ENCODE data around the gene YWHAE.
"Not testable (repeated sequence)": the region's sequence is repeated elsewhere in the genome, so short reads cannot be mapped to it uniquely, and the experiment has no call there.

YWHAE gene

DNA sequence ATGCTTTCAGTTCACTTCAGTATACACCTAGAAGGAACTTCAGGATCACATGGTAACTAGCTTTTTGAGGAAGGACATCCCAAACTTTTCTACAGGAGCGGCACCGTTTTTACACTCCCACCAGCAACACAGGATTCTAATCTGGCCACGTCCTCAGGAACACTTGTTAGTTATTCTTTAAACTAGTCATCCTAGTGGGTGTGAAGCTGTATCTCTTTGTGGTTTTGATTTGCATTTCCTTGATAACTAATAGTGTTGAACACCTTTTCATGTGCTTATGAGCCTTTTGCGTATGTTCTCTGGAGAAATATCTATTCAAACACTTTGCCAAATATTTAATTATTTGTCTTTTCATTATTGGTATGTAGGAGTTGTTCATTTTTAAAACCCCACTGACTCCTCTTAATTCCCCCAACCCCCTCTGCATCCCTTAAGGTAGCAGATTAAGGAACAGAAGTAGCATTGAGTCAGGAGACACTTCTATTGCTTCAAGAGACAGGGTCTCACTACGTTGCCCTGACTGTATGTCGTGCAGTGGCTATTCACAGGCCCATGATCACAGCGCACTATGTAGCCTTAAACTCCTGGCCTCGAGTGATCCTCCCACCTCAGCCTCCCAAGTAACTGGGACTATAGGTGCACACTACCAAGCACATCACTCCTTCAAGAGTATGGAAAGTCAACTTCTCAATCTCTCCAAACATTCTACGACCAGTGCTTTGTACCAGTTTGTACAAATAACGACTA lies 25.4 kb downstream of the YWHAE start:
- DNase-seq (ENCODE audit: low read depth, low spot score): no peak

DNA sequence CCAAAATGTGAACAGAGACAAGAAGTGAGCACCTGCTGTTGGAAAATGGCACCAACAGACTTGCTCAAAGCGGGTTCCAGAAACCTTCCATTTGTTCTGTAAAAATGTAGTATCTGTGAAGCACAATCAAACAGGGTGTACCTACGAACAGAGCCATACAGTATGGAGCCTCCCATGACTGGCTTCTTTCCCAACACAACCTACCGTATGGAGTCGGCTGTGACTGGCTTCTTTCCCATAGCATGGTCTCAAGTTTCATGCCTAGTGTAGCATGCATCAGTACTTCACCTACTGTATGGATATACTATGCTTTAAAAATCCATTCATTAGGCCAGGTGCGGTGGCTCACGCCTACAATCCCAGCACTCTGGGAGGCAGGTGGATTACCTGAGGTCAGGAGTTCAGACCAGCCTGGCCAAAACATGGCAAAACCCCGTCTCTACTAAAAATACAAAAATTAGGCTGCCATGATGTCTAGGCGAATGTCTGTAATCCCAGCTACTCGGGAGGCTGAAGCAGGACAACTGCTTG lies 26.2 kb downstream of the YWHAE start:
- DNase-seq (ENCODE audit: low read depth, low spot score): no peak

DNA sequence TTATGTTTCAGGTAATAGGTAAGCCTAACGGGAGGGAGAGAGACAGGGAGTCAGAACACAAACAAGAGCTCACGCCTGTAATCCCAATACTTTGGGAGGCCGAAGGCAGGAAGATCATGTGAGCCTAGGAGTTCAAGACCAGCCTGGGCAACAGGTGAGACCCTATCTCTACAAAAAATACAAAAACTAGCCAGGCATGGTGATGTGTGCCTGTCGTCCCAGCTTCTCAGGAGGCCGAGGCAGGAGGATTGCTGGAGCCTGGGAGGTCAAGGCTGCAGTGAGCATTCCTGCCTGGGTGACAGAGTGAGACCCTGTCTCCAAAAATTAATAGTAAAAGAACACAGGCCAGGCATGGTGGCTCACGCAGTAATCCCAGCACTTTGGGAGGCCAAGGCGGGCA lies 27.4 kb downstream of the YWHAE start:
- no peak for DNase-seq (ENCODE audit: low read depth, low spot score)

DNA sequence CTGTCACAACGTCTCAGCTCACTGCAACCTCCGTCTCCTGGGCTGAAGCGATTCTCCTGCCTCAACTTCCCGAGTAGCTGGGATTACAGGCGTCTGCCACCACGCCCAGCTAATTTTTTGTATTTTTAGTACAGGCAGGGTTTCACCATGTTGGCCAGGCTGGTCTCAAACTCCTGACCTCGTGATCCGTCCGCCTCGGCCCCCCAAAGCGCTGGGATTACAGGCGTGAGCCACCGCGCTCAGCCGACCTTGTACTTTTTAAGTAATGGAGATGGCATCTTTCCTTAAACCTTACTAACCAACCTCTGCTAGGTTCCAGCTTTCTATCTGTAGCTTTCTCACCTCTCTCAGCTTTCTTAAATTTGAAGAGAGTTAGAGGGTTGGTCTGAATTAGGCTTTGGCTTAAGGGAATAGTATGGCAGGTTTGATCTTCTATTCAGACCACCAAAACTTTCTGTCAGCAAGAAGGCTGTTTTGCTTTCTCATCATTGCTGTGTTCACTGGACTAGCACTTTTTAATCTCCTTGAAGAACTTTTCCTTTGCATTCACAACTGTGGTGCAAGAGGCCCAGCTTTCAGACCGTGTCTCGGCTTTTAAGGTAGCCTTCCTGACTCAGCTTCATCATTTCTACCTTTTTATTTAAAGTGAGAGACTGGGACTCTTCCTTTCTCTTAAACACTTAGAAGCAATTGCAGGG lies 28.0 kb downstream of the YWHAE start:
- no peak for DNase-seq (ENCODE audit: low read depth, low spot score)

DNA sequence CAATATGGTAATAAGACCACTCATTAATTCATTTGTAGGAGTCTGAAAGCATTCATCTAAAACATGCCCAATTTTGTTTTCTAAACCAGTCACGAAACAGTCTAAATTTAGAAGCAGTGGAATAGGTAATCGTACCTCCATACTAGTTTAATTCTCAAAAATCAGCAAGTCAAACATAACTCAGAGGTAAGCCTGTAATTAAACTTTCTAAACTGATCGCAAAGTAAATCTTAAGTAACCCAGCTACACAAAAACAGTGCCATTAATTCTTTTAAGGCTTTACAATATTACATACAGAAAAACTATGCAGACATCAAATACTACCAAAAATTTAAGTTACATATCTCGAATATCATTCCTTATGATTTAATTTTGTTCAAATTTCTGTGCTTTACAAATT lies 31.4 kb downstream of the YWHAE start:
- DNase-seq (ENCODE audit: low read depth, low spot score): no peak

DNA sequence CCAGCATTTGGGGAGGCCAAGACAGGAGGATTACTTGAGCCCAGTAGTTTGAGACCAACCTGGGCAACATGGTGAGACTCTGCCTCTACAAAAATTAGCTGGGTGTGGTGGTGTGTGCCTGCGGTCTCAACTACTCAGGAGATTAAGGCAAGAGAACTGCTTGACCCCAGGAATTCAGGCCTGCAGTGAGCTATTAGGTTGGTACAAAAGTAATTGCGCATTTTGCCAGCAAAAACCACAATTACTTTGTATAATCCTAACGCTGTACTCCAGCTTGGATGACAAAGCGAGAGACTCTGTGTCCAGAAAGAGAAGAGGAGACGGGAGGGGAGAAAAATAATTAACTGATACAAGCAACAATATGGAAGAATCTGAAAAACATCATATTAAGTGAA lies 32.7 kb downstream of the YWHAE start:
- no peak for DNase-seq (ENCODE audit: low read depth, low spot score)

DNA sequence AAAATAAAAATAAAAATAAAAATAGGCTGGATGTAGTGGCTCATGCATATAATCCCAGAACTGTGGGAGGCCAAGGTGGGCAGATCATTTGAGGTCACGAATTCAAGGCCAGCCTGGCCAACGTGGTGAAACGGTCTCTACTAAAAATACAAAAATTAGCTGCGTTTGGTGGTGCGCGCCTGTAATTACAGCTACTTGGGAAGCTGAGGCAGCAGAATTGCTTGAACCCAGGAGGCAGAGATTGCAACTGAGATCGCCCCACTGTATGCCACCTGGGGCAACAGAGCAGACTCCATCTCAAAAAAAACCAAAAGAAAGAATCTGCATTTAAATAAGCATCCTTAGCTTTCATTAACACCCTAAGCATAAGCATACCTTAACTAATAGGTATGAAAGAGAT lies 33.8 kb downstream of the YWHAE start:
- no peak for DNase-seq (ENCODE audit: low read depth, low spot score)

DNA sequence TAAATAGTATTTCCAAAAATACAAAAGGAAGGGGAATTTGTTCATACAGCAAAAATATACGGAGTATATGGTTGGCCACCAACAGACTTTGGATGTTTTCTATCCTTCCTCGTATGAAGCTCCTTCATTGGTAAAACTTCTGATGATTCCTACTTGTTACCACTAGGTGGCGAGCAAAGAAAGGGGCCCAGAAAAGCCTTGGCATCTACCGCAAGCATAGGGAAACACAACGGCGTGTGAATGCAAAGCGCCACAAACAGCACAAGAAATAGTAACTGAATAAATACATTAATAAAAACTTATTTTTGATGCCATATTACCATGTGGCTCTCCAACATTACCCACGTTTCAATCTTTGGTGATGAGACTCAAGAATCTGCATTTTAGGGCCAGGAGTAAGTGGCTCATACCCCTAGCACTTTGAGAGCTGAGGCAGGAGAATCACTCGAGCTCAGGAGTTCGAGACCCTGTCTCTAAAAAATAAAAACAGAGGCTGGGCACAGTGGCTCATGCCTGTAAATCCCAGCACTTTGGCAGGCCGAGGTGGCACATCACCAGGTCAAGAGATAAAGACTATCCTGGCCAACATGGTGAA lies 34.5 kb downstream of the YWHAE start:
- peak; percentile 73 for DNase-seq (ENCODE audit: low read depth, low spot score)

DNA sequence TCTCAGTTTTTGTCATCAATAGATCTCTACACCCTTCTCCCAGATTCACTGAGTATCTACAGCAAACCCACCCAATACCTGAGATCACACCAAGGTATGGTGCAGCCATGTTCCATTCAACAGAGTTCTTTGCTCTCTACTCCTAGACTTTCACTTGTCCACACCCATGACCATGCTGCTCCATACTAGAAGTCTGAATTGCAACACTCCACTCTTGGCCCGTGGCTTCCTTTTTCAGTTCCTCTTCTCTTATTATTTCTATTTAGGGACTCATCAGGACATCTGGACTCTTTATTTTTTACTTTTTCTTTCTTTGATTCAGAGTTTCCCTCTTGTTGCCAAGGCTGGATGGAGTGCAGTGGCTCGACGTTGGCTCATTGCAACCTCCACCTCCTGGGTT lies 37.1 kb downstream of the YWHAE start:
- no peak for DNase-seq (ENCODE audit: low read depth, low spot score)

DNA sequence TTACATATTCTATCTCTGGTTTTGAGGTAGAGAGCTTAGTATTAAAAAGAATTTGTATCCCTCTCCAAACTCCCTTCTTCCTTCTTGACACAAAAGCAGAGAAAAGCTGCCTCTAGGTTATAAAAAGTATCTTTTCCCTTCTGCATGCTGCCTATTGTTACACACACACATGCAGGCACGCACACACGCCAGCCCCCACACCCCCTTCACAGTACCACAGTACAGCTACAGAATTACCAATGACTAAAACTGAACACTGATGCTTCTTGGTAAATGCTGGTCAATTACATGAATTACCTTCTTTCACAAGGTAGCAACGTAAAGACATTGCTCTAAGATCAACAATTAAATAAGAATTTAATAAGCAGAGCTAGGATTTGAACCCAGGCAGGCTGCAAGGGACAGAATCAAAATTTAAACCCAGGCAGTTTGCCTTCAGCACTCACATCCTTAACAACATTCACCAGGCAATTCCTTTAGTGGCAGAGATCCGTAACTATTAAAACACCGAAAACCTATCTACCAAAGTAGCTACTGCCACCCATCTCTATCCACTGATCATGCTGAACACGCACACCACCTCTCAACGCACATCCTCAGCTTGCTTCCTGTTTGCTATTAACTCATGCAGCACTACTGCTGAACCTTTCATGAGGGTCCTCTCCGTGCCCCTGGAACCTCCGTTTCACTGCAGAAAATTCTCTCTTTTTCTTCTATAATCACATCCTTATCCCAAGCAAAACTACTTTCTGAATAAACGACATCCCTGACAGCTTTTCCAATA lies 37.8 kb downstream of the YWHAE start:
- DNase-seq (ENCODE audit: low read depth, low spot score): no peak

DNA sequence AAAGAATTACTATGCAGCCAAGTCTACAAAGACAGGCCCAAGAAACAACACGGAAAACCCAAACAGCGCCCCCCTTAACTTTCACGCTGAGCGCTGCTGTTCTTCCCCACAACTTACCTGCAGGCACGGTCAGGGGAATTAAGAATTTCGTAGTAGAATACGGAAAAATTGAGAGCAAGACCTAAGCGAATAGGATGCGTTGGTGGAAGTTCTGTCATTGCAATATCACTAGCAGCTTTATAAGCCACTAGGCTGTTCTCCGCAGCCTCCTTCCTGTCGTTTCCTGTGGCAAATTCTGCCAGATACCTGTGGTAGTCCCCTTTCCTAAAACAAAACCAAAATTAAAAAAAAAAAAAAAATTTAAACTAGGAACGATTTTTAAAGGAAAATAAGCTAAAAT lies 39.0 kb downstream of the YWHAE start:
- no peak for DNase-seq (ENCODE audit: low read depth, low spot score)

DNA sequence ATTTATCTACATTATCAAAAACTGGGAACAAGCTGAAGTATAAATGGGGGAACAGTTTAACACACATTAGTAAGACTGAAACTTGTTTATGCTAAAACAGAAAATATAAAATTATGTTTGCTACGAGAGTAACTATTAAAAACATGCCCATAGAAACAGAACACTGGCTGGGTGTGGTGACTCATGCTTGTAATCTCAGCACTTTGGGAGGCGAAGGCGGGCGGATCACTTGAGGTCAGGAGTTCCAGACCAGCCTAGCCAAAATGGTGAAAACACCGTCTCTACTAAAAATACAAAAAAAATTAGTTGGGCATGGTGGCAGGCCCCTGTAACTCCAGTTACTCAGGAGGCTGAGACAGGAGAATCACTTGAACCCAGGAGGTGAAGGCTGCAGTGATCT lies 39.7 kb downstream of the YWHAE start:
- DNase-seq (ENCODE audit: low read depth, low spot score): not testable (repeated sequence)

DNA sequence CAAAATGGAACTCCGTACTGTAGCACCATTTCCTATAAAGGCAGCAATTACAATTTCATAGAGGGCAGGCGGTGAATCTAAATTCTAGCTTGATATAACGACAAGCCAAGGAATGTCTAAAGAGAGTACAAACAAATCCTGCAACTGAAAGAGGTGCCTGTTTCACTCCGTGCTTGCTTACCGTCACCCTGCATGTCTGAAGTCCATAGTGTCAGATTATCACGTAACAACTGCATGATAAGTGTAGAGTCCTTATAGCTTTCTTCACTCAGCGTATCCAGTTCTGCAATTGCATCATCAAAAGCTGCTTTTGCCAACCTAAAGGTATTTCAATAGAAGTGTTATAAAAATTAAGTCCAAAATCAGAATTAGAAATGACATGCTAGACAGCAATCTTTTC lies 46.0 kb downstream of the YWHAE start:
- DNase-seq (ENCODE audit: low read depth, low spot score): no peak

DNA sequence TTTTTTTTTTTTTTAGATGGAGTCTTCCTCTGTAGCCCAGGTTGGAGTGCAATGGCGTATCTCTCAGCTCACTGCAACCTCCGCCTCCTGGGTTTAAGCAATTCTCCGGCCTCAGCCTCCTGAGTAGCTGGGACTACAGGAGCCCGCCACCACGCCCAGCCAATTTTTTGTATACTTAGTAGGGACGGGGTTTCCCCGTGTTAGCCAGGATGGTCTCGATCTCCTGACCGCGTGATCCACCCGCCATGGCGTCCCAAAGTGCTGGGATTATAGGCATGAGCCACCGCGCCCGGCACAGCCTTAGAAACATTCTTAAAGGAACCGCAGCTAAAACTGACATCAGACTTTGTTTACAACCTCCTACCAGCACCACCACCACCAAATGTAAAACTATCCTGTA lies 47.5 kb downstream of the YWHAE start:
- not testable (repeated sequence) for DNase-seq (ENCODE audit: low read depth, low spot score)

DNA sequence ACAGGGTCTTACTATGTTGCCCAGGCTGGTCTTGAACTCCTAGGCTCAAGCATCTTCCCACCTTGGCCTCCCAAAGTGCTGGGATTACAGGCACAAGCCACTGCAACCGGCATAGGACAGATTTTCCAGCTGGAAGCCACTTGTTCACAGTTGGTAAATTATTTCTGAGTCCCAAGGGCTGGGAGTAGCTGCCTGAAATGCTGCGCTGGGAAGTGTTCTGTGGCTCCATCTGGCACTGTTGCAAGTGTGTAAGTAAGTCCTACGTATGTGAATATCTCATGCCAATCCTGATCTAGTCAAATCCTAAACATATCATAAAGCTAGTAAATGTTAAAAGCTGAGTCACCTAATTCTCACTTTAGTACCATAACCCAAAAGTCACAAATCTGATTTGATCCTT lies 48.1 kb downstream of the YWHAE start:
- DNase-seq (ENCODE audit: low read depth, low spot score): no peak

DNA sequence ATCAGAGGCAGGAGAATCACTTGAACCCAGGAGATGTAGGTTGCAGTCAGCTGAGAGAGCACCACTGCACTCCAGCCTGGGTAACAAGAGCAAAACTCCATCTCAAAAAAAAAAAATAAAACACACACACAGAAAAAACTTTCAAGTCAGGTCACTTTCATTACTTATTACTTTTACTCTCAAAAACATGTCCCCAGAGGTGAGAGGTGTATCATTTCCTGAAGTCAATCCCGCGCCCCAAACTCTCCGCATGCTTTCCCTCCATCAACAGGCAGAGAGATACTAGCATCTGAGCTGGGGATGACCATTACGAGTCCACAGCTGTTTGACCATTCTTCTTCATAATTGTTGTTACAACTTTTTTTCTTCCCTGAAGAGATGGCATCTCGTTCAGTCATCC lies 48.7 kb downstream of the YWHAE start:
- DNase-seq (ENCODE audit: low read depth, low spot score): no peak

DNA sequence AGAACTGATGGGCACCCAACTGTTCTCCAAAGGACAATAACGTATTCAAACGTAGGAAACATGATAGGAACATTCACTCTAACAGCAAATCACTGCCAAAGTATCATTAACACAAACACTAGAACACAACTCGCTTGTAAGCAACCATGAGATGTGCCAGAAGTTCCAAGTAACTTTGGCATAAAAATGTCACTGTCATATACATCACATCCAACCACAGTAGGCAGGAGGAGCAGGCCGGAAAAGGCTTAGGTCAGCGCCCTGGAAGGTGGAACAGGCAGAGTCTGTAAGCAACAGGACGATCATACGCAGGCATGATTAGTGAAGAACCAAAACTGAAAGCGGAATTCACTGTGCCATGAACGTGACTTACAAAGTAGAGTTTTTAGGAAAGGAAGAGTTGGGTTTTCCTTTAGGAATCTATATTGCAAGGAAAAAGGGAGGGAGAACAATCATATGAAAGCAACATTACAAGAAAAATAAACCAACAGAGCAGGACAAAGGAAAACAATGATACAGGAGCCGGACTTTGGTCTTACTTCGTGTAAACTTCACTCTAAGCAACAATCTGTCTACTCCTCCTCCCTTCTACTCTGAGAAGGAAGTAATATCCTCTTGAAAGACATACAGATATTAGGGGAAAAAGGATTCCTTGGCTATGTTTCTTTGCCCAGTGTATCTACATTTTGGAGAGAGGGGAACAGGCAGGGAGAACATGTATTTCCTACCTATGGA lies 52.3 kb downstream of the YWHAE start:
- DNase-seq (ENCODE audit: low read depth, low spot score): no peak

DNA sequence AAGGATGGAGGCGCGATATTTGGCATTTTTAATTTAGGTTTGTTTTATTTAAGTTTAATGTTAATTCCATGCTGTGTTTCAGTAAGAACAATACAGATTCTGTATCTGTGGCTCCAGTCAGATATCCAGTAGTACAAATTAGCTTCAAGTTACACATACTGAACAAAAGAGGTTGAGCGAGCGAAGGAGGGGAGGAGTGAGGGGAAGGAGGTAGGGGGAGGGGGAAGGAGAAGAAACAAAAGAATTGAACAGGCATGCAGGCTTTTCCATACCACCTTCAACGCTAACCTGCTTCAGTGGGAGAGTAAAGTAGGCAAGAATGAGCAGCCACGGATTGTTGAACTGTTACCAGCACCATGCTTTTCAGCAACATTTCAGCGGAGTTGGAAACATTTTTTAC lies 55.5 kb downstream of the YWHAE start:
- DNase-seq (ENCODE audit: low read depth, low spot score): no peak

DNA sequence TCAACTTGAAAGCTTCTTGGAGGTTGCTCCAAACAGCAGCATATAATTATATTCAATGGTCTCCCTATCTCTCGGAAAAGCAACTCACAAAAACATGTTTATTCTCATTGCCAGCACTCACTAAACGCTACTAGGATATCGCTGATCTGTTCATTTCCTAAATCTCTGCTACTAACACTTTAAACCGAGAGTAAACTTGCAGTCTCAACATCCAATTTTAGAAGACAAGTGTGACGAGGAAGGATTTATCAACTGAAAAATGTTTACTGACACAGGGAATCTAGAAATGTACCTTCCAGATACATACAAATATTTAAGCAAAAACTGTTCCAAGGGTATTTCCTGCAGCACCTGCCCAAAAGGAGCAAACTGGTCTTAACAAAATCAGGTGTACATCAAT lies 56.5 kb downstream of the YWHAE start:
- no peak for DNase-seq (ENCODE audit: low read depth, low spot score)

DNA sequence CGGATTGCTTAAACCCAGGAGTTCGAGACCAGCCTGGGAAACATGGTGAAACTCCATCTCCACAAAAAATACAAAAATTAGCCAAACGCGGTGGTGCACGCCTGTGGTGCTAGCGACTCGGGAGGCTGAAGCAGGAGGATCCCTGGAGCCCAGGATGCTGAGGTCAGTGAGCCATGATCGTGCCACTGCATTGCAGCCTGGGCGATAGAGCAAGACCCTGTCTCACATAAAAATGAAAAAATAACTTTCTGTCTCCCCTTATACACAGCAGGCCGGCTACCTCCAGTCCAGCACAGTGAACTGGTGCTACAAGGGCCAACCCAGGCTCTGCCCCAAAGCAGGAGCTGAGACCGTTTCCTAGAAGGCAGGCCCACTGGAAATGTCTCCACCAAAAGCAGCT lies 59.7 kb downstream of the YWHAE start:
- no peak for DNase-seq (ENCODE audit: low read depth, low spot score)

DNA sequence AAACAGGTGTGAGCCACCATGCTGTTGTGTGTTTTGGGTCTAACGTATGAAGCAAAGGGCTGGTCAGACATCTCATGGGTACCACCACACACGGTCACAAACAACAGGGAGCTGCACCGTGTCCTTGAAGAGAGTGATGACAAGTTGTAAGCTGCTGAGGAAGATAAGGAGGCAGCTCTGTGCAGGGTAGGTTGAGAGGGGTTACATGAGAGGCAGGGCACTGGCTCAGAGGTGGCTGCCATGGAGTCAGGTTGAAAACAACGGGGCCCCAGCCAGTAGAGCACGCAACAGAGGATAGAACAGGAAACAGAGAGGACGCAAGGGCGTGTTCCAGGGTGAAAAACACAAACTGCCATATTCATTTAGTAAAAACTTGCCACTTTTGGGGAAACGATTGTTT lies 68.3 kb downstream of the YWHAE start:
- no peak for DNase-seq (ENCODE audit: low read depth, low spot score)

Data from ELF-1 (cell line).